Smooth muscle cell (in vitro differentiated cells): ENCODE measurements around the gene ARHGAP10. TPM values are rescaled to one million over a fixed set of nuclear protein-coding genes. Genes with fewer than 3 reads are reported as not detected.
A peak's percentile ranks its signal among the peaks of the same experiment; 100 is the strongest.

Experiments used
- DNase-seq: peaks from one replicate; lab custom pipeline; 2025; ENCODE audit not compliant: unreplicated experiment; lab: John Stamatoyannopoulos, UW
- H2AFZ ChIP-seq: fragments of 200-600 bp; sonication (generic); 2 replicates; pipeline ENCODE4 v1.6.0; 2016; ENCODE audit warnings: antibody characterized with exemption, low read depth, mild to moderate bottlenecking
- H3F3A ChIP-seq: fragments of 200-600 bp; sonication (generic); 2 replicates; pipeline ENCODE4 v1.6.0; 2017; ENCODE audit warnings: antibody characterized with exemption, low read depth
- H3K27ac ChIP-seq: fragments of 200-600 bp; sonication (generic); 2 replicates; pipeline ENCODE4 v1.5.1; 2016; ENCODE audit warnings: low read depth, mild to moderate bottlenecking
- H3K27me3 ChIP-seq: fragments of 200-600 bp; sonication (generic); 2 replicates; pipeline ENCODE4 v1.6.1; 2016; ENCODE audit warnings: low read depth, mild to moderate bottlenecking
- H3K36me3 ChIP-seq: fragments of 200-600 bp; sonication (generic); 2 replicates; pipeline ENCODE4 v1.5.1; 2016; ENCODE audit warnings: low read depth
- H3K4me1 ChIP-seq: fragments of 200-600 bp; sonication (generic); 2 replicates; pipeline ENCODE4 v1.5.1; 2016; ENCODE audit warnings: low read depth
- H3K4me2 ChIP-seq: fragments of 200-600 bp; sonication (generic); 2 replicates; pipeline ENCODE4 v1.6.0; 2016; ENCODE audit warnings: mild to moderate bottlenecking
- H3K4me3 ChIP-seq: fragments of 200-600 bp; sonication (generic); 2 replicates; pipeline ENCODE4 v1.5.1; 2016; ENCODE audit warnings: mild to moderate bottlenecking
- H3K79me2 ChIP-seq: fragments of 200-600 bp; sonication (generic); 2 replicates; pipeline ENCODE4 v1.6.0; 2016; ENCODE audit warnings: low read depth, mild to moderate bottlenecking
- H3K9ac ChIP-seq: fragments of 200-600 bp; sonication (generic); 2 replicates; pipeline ENCODE4 v1.6.0; 2016; ENCODE audit warnings: low read depth
- H3K9me3 ChIP-seq: fragments of 200-600 bp; sonication (generic); replicated peaks from 2 replicates; pipeline ENCODE4 v1.5.1; 2016; ENCODE audit warnings: low read depth
- H4K20me1 ChIP-seq: fragments of 200-600 bp; sonication (generic); 2 replicates; pipeline ENCODE4 v1.6.0; 2016; ENCODE audit warnings: low read depth
- CTCF ChIP-seq: fragments of 200-600 bp; sonication (generic); IDR thresholded peaks from 2 replicates; pipeline ENCODE4 v1.5.1; 2017; ENCODE audit warnings: borderline replicate concordance, mild to moderate bottlenecking, antibody characterized with exemption; ENCODE audit not compliant: insufficient read depth, poor library complexity, severe bottlenecking
- WGBS: methylation state at CpG from one replicate; pipeline ENCODE4 v1.1.7; 2016; ENCODE audit warnings: low lambda C conversion rate; 5-methylcytosine and 5-hydroxymethylcytosine counted together
- polyA plus RNA-seq: library from polyadenylated mRNA; unstranded; fragments of >200 nt; fragmentation: Nextera tagmentation; extraction: Ambion mirVana; gene quantifications from 2 replicates; pipeline ENCODE4 v1.2.1, GENCODE V29; 2016
- total RNA-seq: library from RNA; depleted of rRNA; stranded (reverse); fragments of >200 nt; gene quantifications from 2 replicates; pipeline ENCODE4 v1.2.3, GENCODE V29; 2014

The ARHGAP10 gene
- total and polyA plus RNA-seq, 2 experiments from 2014 or later, result 6.2 to 11.6 TPM

- H3K9me3 ChIP-seq, result no peaks in the 10 kb centered on the region
- H4K20me1 ChIP-seq, result peaks cover 11% of the 10 kb centered on the region
- H3K79me2 ChIP-seq, result peaks cover 26% of the 10 kb centered on the region
- H3K27me3 ChIP-seq, result no peaks in the 10 kb centered on the region
- no peak overlapping the region for H3K4me3 ChIP-seq
- peak overlapping the region; percentile 74 for H3K27ac ChIP-seq
- 77% methylated on average over 1 of the region's 1 CpG for WGBS
- H3F3A ChIP-seq, result peaks cover 17% of the 10 kb centered on the region
- H3K4me2 ChIP-seq, result peak overlapping the region; percentile 72
- no peak overlapping the region for H3K9ac ChIP-seq
- peaks cover 18% of the 10 kb centered on the region for H3K4me1 ChIP-seq
- TF ChIP-seq CTCF, result no peak
- H3K36me3 ChIP-seq, result no peaks in the 10 kb centered on the region
- H2AFZ ChIP-seq, result no peak overlapping the region
- no peak for DNase-seq
Observed at GRCh38 chr4:147756417-147756816, 24.5 kb downstream of the ARHGAP10 start.

GRCh38 chr4:147760176-147760575 is 28.3 kb downstream of the ARHGAP10 start:
- peaks cover 36% of the 10 kb centered on the region for H3K79me2 ChIP-seq
- H3F3A ChIP-seq, result peaks cover 4% of the 10 kb centered on the region
- no peaks in the 10 kb centered on the region for H3K27me3 ChIP-seq
- no peak overlapping the region for H3K4me2 ChIP-seq
- peaks cover 7% of the 10 kb centered on the region for H3K4me1 ChIP-seq
- H3K9ac ChIP-seq, result no peak overlapping the region
- no peaks in the 10 kb centered on the region for H3K9me3 ChIP-seq
- peaks cover 14% of the 10 kb centered on the region for H4K20me1 ChIP-seq
- H2AFZ ChIP-seq, result no peak overlapping the region
- H3K4me3 ChIP-seq, result no peak overlapping the region
- H3K36me3 ChIP-seq, result no peaks in the 10 kb centered on the region
- no peak for DNase-seq
- H3K27ac ChIP-seq, result no peak overlapping the region
- TF ChIP-seq CTCF, result no peak
- WGBS, result 86% methylated on average over 6 of the region's 6 CpGs

GRCh38 chr4:147760695-147761094 is 28.8 kb downstream of the ARHGAP10 start:
- WGBS, result 98% methylated on average over 1 of the region's 1 CpG
- TF ChIP-seq CTCF, result no peak

GRCh38 chr4:147761218-147761883 is 29.5 kb downstream of the ARHGAP10 start:
- Histone ChIP-seq H4K20me1 (peaks cover 19% of the 10 kb centered on the region), H3K9ac (no peak overlapping the region), H3K4me1 (no peaks in the 10 kb centered on the region), H2AFZ (no peak overlapping the region), H3K79me2 (peaks cover 38% of the 10 kb centered on the region), H3K36me3 (no peaks in the 10 kb centered on the region), H3F3A (no peaks in the 10 kb centered on the region), H3K27me3 (no peaks in the 10 kb centered on the region), H3K4me3 (no peak overlapping the region), H3K9me3 (no peaks in the 10 kb centered on the region), H3K27ac (no peak overlapping the region), H3K4me2 (no peak overlapping the region)
- 92% methylated on average over 7 of the region's 7 CpGs for WGBS
- no peak for TF ChIP-seq CTCF
- no peak for DNase-seq

More at GRCh38 chr4:147760695-147761094, 28.8 kb downstream of the ARHGAP10 start:
- H3F3A ChIP-seq, result peaks cover under 1% of the 10 kb centered on the region
- peaks cover 2% of the 10 kb centered on the region for H3K4me1 ChIP-seq
- no peaks in the 10 kb centered on the region for H3K36me3 ChIP-seq
- H3K4me2 ChIP-seq, result no peak overlapping the region
- no peak for DNase-seq
- H3K9ac ChIP-seq, result no peak overlapping the region
- no peak overlapping the region for H2AFZ ChIP-seq
- no peaks in the 10 kb centered on the region for H3K27me3 ChIP-seq
- H3K79me2 ChIP-seq, result peaks cover 36% of the 10 kb centered on the region
- no peaks in the 10 kb centered on the region for H3K9me3 ChIP-seq
- H4K20me1 ChIP-seq, result peaks cover 18% of the 10 kb centered on the region
- no peak overlapping the region for H3K4me3 ChIP-seq
- H3K27ac ChIP-seq, result no peak overlapping the region
